ENCODE measurements around the gene MARK4. TPM values are rescaled to one million over a fixed set of nuclear protein-coding genes. Genes with fewer than 3 reads are reported as not detected.

MARK4 gene
- total RNA-seq, 1 experiment from 2014 or later, result 49.4 TPM

- POLR2A ChIA-PET (ENCODE audit: unreplicated experiment), result no interaction called here
- intact Hi-C loops (cut with micrococcal nuclease; ENCODE audit: unreplicated experiment), result no loop called here
Observed at GRCh38 chr19:45296355-45296754, 45.3 kb downstream of the MARK4 start.

GRCh38 chr19:45297674-45298073, 46.6 kb downstream of the MARK4 start:
- no TSS peak for BruUV-seq (replicated peaks)
- intact Hi-C loops (cut with micrococcal nuclease; ENCODE audit: unreplicated experiment), result no loop called here
- Histone ChIP-seq H3F3A (ENCODE audit: insufficient read depth, low read depth) (peaks cover 6% of the 10 kb centered on the region), H3K4me2 (no peak overlapping the region), H3K4me3 (no peak overlapping the region), H3K79me2 (ENCODE audit: low read depth) (no peaks in the 10 kb centered on the region), H3K4me1 (replicated peaks; ENCODE audit: insufficient read depth) (no peaks in the 10 kb centered on the region), H3K9me3 (ENCODE audit: insufficient read depth, low read depth) (no peaks in the 10 kb centered on the region), H4K20me1 (ENCODE audit: insufficient read depth) (no peaks in the 10 kb centered on the region), H2AFZ (no peak overlapping the region), H3K36me3 (ENCODE audit: low read depth) (no peaks in the 10 kb centered on the region), H3K27ac (no peak overlapping the region), H3K9me2 (ENCODE audit: insufficient read depth) (no peaks in the 10 kb centered on the region), H3K27me3 (ENCODE audit: insufficient read depth, low read depth) (no peaks in the 10 kb centered on the region)
- TF ChIP-seq, protein P1, sequence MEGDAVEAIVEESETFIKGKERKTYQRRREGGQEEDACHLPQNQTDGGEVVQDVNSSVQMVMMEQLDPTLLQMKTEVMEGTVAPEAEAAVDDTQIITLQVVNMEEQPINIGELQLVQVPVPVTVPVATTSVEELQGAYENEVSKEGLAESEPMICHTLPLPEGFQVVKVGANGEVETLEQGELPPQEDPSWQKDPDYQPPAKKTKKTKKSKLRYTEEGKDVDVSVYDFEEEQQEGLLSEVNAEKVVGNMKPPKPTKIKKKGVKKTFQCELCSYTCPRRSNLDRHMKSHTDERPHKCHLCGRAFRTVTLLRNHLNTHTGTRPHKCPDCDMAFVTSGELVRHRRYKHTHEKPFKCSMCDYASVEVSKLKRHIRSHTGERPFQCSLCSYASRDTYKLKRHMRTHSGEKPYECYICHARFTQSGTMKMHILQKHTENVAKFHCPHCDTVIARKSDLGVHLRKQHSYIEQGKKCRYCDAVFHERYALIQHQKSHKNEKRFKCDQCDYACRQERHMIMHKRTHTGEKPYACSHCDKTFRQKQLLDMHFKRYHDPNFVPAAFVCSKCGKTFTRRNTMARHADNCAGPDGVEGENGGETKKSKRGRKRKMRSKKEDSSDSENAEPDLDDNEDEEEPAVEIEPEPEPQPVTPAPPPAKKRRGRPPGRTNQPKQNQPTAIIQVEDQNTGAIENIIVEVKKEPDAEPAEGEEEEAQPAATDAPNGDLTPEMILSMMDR (conservative IDR thresholded peaks at IDR 0.05), result no peak
- no peak for TF ChIP-seq EZH2 (IDR thresholded peaks at IDR 0.05; ENCODE audit: low read depth)
- ChIA-PET CTCF (no interaction called here), POLR2A (ENCODE audit: unreplicated experiment) (no interaction called here)
- DNase-seq, result no peak

More at GRCh38 chr19:45296355-45296754, 45.3 kb downstream of the MARK4 start:
- Histone ChIP-seq H3K36me3 (ENCODE audit: low read depth) (0 out of 2 replicates have a peak, but pooled peaks cover 4% of the 10 kb centered on the region), H2AFZ (no peak overlapping the region), H3K9me2 (ENCODE audit: insufficient read depth) (no peaks in the 10 kb centered on the region), H3K27ac (no peak overlapping the region), H3F3A (ENCODE audit: insufficient read depth, low read depth) (no peaks in the 10 kb centered on the region; the same call in 1 of the 2 replicates), H3K9me3 (ENCODE audit: insufficient read depth, low read depth) (no peaks in the 10 kb centered on the region), H3K4me1 (replicated peaks; ENCODE audit: insufficient read depth) (no peaks in the 10 kb centered on the region), H3K4me2 (no peak overlapping the region), H4K20me1 (ENCODE audit: insufficient read depth) (no peaks in the 10 kb centered on the region), H3K27me3 (ENCODE audit: insufficient read depth, low read depth) (no peaks in the 10 kb centered on the region), H3K4me3 (no peak overlapping the region), H3K79me2 (ENCODE audit: low read depth) (no peaks in the 10 kb centered on the region)
- TF ChIP-seq, protein P1 (conservative IDR thresholded peaks at IDR 0.05), result no peak
- TF ChIP-seq EZH2 (IDR thresholded peaks at IDR 0.05; ENCODE audit: low read depth), result no peak
- CTCF ChIA-PET, result no interaction called here
- no TSS peak for BruUV-seq (replicated peaks)
- DNase-seq, result no peak

DNA sequence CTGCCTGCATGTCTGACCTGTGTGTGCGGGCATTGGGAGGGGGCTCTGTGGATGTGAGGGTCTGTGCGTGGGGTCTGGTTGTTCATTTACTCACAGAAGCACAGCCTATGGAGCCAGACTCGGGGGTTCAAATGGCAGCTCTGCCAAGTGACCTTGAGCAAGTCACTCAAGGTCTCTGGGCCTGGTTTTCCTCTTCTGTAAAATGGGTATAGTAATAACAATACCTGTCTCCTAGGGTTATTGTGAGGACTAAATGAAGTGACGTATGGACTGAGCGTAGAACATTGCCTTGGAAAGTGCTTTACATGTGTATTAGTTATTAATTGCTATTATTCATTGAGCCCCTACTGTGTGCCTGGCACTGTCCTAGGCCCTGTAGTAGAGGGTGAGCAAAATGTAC, 47.2 kb downstream of the MARK4 start:
- POLR2A ChIA-PET (ENCODE audit: unreplicated experiment), result no interaction called here
- CTCF ChIA-PET, result interaction anchor here (0.6 kb wide), 1 partner anchor 655 kb away, joined by 5 read pairs; no protein-coding TSS in a partner anchor
- Histone ChIP-seq H3K27ac (no peak overlapping the region), H3F3A (ENCODE audit: insufficient read depth, low read depth) (peaks cover 6% of the 10 kb centered on the region), H3K4me1 (replicated peaks; ENCODE audit: insufficient read depth) (no peaks in the 10 kb centered on the region), H3K9me2 (ENCODE audit: insufficient read depth) (no peaks in the 10 kb centered on the region), H3K9me3 (ENCODE audit: insufficient read depth, low read depth) (no peaks in the 10 kb centered on the region), H3K4me3 (no peak overlapping the region), H2AFZ (no peak overlapping the region), H4K20me1 (ENCODE audit: insufficient read depth) (no peaks in the 10 kb centered on the region), H3K79me2 (ENCODE audit: low read depth) (no peaks in the 10 kb centered on the region), H3K27me3 (ENCODE audit: insufficient read depth, low read depth) (no peaks in the 10 kb centered on the region), H3K36me3 (ENCODE audit: low read depth) (no peaks in the 10 kb centered on the region), H3K4me2 (no peak overlapping the region)
- intact Hi-C loops (cut with micrococcal nuclease; ENCODE audit: unreplicated experiment), result no loop called here
- no peak for TF ChIP-seq EZH2 (IDR thresholded peaks at IDR 0.05; ENCODE audit: low read depth)
- TF ChIP-seq, protein P1 (conservative IDR thresholded peaks at IDR 0.05), result no peak
- DNase-seq, result no peak
- BruUV-seq (replicated peaks), result no TSS peak
